SKM-1 treated with dmso at 0.1 percent for 144 hours (cell line): ENCODE measurements around the gene TRIM17.
"Not testable (repeated sequence)": the region's sequence is repeated elsewhere in the genome, so short reads cannot be mapped to it uniquely, and the experiment has no call there.

ENCODE experiments used
- DNase-seq: peaks from one replicate; lab custom pipeline; 2025; ENCODE audit not compliant: unreplicated experiment; lab: John Stamatoyannopoulos, UW

Gene TRIM17

GRCh38 chr1:228448372-228448771, 31.7 kb upstream of the TRIM17 start:
- DNase-seq, result no peak

DNA sequence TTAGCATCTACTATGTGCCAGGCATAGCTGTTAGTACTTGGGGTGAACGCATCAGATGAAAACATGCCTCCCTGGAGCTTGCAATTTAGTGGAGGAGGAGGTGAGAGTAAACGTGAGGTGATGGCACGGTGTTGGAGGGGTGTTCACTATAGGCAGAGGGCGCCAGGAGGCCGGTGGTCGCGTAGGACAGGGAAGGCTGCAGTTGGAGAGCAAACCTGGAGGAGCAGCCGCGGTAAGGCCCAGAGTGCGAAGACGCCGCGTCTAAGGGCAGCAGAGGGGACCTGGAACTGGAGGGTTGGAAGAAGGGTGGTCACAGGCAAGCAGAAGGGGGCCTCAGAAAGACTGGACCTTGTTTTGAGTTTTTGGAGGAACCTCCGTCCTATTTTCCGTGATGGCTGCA, 30.2 kb upstream of the TRIM17 start:
- no peak for DNase-seq

GRCh38 chr1:228445843-228446650, 29.4 kb upstream of the TRIM17 start:
- no peak for DNase-seq

- DNase-seq, result no peak
Observed at GRCh38 chr1:228445490-228445842, 28.8 kb upstream of the TRIM17 start.

DNA sequence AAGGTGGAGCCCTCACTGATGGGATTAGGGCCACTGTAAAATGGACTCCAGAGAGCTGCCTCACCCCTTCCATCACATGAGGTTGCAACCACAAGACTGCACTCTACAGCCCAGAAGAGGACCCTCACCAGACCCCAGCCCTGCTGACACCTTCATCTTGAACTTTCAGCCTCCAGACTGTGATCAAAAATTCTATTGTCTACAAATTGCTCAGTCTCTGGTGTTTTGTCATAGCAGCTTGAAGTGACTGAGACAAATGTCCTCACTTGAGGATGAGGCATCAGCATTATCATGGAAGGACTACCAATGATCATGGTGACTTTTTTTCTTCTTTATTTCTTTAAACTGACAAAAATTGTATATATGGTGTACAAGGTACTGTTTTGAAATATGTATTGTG, 26.7 kb upstream of the TRIM17 start:
- no peak for DNase-seq

DNA sequence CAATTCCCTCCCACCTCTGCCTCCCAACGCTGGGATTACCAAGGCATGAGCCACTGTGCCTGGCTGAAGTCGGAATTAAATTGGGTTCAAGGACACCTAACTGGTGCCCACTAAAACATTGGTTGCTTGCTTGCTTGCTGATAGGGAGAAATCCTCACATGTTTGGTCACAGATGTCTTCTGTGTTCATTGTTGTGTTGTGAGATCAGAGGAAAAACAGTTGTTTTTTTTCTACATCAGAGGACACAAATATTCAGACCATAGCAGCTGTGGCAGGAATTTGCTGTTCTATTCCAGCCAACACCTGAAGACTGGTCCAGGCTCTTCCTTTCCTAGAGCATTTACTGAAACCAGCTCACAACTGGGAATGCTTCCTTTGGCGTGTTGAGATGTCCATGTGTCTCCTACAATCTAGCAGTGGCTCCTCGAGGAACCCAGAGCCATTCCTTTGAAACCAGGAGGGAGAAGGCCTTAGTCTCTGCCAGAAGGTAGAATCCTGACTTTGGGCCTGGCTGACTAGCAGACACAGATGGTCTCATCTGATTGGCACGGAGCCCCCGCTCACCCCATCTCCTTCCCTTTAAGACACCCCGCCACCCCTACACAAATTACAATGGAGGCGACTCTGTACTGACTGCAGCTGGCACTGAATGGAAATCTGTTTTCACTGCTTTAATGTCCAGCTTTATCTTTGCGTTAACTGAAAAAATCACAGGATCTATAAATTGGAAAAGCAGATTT, 24.3 kb upstream of the TRIM17 start:
- no peak for DNase-seq

GRCh38 chr1:228438266-228438665, 21.6 kb upstream of the TRIM17 start:
- DNase-seq, result no peak

DNA sequence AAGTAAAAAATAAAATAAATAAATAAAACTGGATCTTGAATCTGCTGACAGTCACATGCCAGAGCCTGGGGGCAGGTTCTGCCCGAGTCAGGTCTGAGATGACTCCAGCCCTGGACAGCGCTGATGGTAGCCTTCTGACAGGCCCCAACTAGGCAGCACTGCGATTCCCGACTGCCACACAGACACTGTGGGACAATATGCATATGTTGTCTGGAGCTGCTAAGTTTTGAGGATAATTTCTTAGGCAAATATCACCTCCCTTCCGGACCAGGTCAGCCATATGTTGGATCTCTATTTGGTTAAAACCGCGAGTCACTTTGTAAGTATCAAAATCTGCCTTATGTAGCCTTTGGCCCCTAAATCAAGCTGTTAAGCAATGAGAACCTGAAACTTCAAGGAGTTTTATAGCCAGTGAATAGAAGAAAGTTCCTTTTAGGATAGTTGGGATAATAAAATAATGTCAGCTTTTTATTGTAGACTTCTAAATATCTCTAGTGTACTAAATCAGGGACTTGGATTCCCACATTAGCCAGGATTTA, 20.8 kb upstream of the TRIM17 start:
- DNase-seq, result no peak

DNA sequence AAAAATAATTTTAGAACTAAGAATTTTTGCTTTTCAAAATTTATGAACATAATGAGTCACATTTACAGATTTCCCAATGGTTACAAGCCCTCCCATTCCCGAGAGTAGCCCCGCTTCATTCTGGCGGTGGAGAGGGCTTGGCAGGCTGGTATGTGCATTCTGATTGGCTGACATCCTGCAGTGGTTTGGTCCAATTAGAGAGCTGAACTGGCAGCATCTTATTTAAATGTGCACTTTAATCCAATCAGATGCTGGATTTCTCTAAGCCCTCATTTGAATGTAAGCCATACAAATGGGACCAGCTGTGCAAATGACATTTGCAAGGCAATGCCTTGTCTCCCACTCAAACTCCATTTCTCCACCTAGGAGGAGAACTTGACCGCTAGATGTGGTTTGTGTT, 18.0 kb upstream of the TRIM17 start:
- no peak for DNase-seq

GRCh38 chr1:228433337-228434053, 16.8 kb upstream of the TRIM17 start:
- DNase-seq, result not testable (repeated sequence)

GRCh38 chr1:228430243-228430642, 13.6 kb upstream of the TRIM17 start:
- DNase-seq, result no peak

- no peak for DNase-seq
Observed at GRCh38 chr1:228429698-228430097, 13.0 kb upstream of the TRIM17 start.

DNA sequence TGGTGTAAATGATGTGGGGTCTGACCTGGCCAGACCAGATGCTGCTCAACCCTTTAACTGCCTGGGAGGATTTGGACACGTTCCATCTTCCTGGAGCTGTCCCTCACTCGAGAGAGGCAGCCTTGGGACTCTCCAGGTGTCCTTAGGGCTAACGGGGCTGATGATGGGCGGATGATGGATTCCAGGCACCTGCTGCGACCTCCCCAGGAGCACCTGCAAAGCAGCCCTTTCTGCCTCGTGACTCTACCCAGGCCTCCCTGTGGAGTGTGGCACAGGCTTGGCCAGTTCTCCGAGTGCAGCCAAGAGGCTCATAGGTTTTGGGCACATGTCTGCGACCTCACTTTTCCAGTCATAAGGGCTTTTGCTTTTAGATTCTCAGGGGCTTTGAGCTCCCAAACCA, 12.3 kb upstream of the TRIM17 start:
- no peak for DNase-seq

- DNase-seq, result no peak
Observed at GRCh38 chr1:228428412-228428811, 11.8 kb upstream of the TRIM17 start.

DNA sequence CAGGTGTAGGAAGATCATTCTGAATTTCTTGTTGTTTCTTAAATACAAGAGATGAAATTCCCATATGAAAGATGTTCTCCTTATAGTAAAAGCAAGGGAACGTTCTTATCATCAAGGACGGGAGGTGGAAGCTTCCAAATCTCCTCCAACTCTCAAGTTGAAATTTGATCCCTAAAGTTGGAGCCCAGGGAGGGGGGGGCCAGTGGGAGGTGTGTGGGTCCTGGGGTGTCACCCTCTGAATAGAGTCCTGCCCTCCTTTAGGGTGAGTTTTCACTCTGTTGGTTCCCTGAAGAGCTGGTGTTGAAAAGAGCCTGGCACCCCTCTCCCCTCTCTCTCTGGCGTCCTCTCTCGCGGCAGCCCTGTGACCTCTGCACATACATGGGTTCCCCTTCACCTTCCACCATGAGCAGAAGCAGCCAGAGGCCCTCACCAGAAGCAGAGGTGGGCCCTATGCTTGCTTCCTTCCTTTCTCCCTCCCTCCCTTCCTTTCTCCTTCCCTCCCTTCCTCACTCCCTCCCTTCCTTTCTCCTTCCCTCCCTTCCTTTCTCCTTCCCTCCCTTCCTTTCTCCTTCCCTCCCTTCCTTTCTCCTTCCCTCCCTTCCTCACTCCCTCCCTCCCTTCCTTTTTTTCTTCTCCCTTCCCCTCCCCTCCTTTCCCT, 10.0 kb upstream of the TRIM17 start:
- DNase-seq, result no peak

- no peak for DNase-seq
Observed at GRCh38 chr1:228424685-228425660, 8.3 kb upstream of the TRIM17 start.

GRCh38 chr1:228423404-228424053, 6.9 kb upstream of the TRIM17 start:
- DNase-seq, result no peak

DNA sequence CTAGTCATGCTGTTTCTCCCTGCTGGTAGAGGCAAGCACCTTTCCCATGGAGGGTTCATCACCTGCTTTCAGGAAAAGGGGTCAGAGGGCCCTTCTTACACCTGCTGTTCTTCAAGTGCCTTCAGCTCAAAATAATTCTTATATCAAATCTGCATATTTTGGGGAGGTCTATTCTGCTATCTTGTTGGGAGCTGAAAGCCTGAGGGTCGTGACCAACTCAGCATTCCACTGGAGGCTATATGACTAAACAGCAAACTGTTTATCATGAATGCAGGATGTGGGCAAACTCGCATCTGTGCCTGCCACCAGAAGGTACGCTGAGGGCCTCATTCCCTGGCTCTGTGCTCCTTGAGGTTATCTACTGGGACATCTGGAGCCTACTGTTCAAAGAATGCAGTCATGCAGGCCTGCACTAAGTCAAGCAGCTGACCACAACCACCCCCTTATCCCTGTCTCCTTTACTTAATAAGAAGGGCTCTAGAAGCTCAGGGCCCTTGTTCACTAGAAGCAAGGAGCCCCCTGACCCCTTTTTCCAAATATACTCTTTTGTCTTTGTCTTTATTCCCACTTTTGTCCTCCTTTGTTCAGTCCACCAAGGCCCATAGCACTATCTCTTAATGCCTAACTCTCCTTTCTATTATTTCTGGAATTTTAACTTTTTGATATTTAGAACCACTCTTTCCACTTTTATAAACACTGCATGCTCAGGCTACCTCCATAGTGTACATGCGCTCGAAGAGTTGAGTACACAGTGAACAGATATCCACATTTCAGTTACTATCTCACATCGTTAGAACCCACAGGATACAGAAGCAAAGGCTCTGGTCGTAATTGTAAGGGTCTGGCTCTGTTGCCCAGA, 4.5 kb upstream of the TRIM17 start:
- DNase-seq, result no peak
